H1 (cell line): Measurements from ENCODE around the gene LEO1. TPM values are rescaled to one million over a fixed set of nuclear protein-coding genes. Genes with fewer than 3 reads are reported as not detected.

Source experiments
- CTCF ChIA-PET: fragments of 300-600 bp; sonication (Branson Sonifier 250); formaldehyde crosslinking; loops from one replicate; lab custom pipeline; 2021; ENCODE audit not compliant: partially characterized antibody; lab: Charles Lee
- POLR2A ChIA-PET: fragments of 300-600 bp; sonication (Branson Sonifier 250); formaldehyde crosslinking; loops from one replicate; lab custom pipeline; 2021; ENCODE audit warnings: inconsistent platforms; ENCODE audit not compliant: partially characterized antibody; lab: Charles Lee
- DNase-seq, 2 experiments: peaks; one replicate each; pipeline versions ENCODE4 v3.0.0 to v3.0.0-alpha.2; 2010 to 2022; ENCODE audit warnings: low spot score in 2 of 2, low read depth in 1 of 2, mixed read lengths in 1 of 2
- FAIRE-seq: peaks from 2 replicates; lab custom pipeline; 2011; peaks lifted over from hg19 to GRCh38; lab: Jason Lieb, UNC
- H2AFZ ChIP-seq: 2 replicates; pipeline ENCODE4 v1.8.1; 2012; ENCODE audit warnings: low read length, inconsistent platforms
- H2AK5ac ChIP-seq: 2 replicates; pipeline ENCODE4 v1.6.1; 2013; ENCODE audit warnings: low read depth, low read length
- H2BK120ac ChIP-seq: replicated peaks from 2 replicates; pipeline ENCODE3; 2013; ENCODE audit warnings: low read depth, low read length, inconsistent platforms
- H2BK12ac ChIP-seq: 2 replicates; pipeline ENCODE4 v1.6.1; 2013; ENCODE audit warnings: low read depth, low read length
- H2BK15ac ChIP-seq: 2 replicates; pipeline ENCODE4 v1.6.1; 2013; ENCODE audit warnings: low read length
- H2BK20ac ChIP-seq: 2 replicates; pipeline ENCODE4 v1.6.1; 2013; ENCODE audit warnings: low read length
- H2BK5ac ChIP-seq: 2 replicates; pipeline ENCODE4 v1.6.1; 2013; ENCODE audit warnings: low read depth, low read length
- H3K14ac ChIP-seq: 2 replicates; pipeline ENCODE4 v1.6.1; 2013; ENCODE audit warnings: inconsistent platforms; ENCODE audit not compliant: insufficient read length
- H3K18ac ChIP-seq: 2 replicates; pipeline ENCODE4 v1.6.1; 2013; ENCODE audit warnings: low read length; ENCODE audit errors: extremely low read depth
- H3K23ac ChIP-seq: 2 replicates; pipeline ENCODE4 v1.6.1; 2013; ENCODE audit warnings: inconsistent platforms; ENCODE audit not compliant: insufficient read length
- H3K23me2 ChIP-seq: 2 replicates; pipeline ENCODE4 v1.6.1; 2013; ENCODE audit warnings: low read depth, low read length
- H3K27ac ChIP-seq: 2 replicates; pipeline ENCODE4 v1.6.1; 2011; ENCODE audit warnings: low read depth, low read length, inconsistent platforms
- H3K27me3 ChIP-seq, 4 experiments: replicated peaks in 1 of 4; 1 replicate in 1 of 4; 2 replicates in 3 of 4; pipeline versions ENCODE4 v1.6.1 to v1.8.1; 2011 to 2013; ENCODE audit warnings: low read length in 3 of 4, mild to moderate bottlenecking in 3 of 4, inconsistent platforms in 2 of 4, mixed read lengths in 2 of 4, moderate library complexity in 1 of 4; ENCODE audit not compliant: control insufficient read depth in 3 of 4, insufficient read depth in 3 of 4; ENCODE audit errors: extremely low read depth in 1 of 4
- H3K36me3 ChIP-seq, 4 experiments: 2 replicates each; pipeline versions ENCODE4 v1.6.1 to v1.8.1; 2011 to 2013; ENCODE audit warnings: mild to moderate bottlenecking in 4 of 4, low read length in 3 of 4, moderate library complexity in 2 of 4, control low read depth in 1 of 4, inconsistent platforms in 1 of 4; ENCODE audit not compliant: insufficient read depth in 4 of 4, control insufficient read depth in 2 of 4
- H3K4ac ChIP-seq: replicated peaks from 2 replicates; pipeline ENCODE3; 2013; ENCODE audit warnings: low read length, low read depth, mixed read lengths, inconsistent platforms; ENCODE audit not compliant: insufficient read length
- H3K4me1 ChIP-seq, 4 experiments: replicated peaks in 1 of 4; 1 replicate in 1 of 4; 2 replicates in 3 of 4; pipeline versions ENCODE4 v1.6.1 to v1.8.1; 2011 to 2013; ENCODE audit warnings: low read length in 3 of 4, inconsistent platforms in 2 of 4, mixed read lengths in 1 of 4; ENCODE audit not compliant: insufficient read depth in 4 of 4, control insufficient read depth in 3 of 4
- H3K4me2 ChIP-seq, 2 experiments: 2 replicates each; pipeline versions ENCODE4 v1.6.1 to v1.8.1; 2011 to 2013; ENCODE audit warnings: low read depth in 2 of 2, low read length in 2 of 2, control low read depth in 1 of 2, inconsistent platforms in 1 of 2, mild to moderate bottlenecking in 1 of 2; ENCODE audit not compliant: insufficient read depth in 1 of 2
- H3K4me3 ChIP-seq, 4 experiments: fragments of 200-600, 300-600 bp in 1 of 4; sonication (generic), shearing (Covaris generic), sonication (Bioruptor Twin) in 1 of 4; 2 replicates each; pipeline versions ENCODE4 v1.5.1 to v1.8.1; 2011 to 2016; ENCODE audit warnings: low read length in 4 of 4, low read depth in 3 of 4, control low read depth in 2 of 4, inconsistent platforms in 2 of 4, mild to moderate bottlenecking in 2 of 4, mixed read lengths in 1 of 4, moderate library complexity in 1 of 4; ENCODE audit not compliant: insufficient read depth in 2 of 4; ENCODE audit errors: extremely low read depth in 1 of 4
- H3K56ac ChIP-seq: replicated peaks from 2 replicates; pipeline ENCODE3; 2013; ENCODE audit warnings: low read depth, mild to moderate bottlenecking, mixed read lengths, low read length, inconsistent platforms; ENCODE audit not compliant: insufficient read length
- H3K79me1 ChIP-seq: 2 replicates; pipeline ENCODE4 v1.6.1; 2013; ENCODE audit warnings: low read depth, low read length, control low read depth
- H3K79me2 ChIP-seq, 2 experiments: 2 replicates each; pipeline versions ENCODE4 v1.6.1 to v1.8.1; 2012 to 2013; ENCODE audit warnings: low read length in 2 of 2, mild to moderate bottlenecking in 2 of 2, inconsistent platforms in 1 of 2; ENCODE audit not compliant: insufficient read depth in 2 of 2, control insufficient read depth in 1 of 2
- H3K9ac ChIP-seq, 4 experiments: replicated peaks in 1 of 4; 1 replicate in 1 of 4; 2 replicates in 3 of 4; pipeline versions ENCODE4 v1.6.1 to v1.8.1; 2011 to 2013; ENCODE audit warnings: low read depth in 3 of 4, low read length in 3 of 4, control low read depth in 2 of 4, mild to moderate bottlenecking in 2 of 4, moderate library complexity in 2 of 4, inconsistent platforms in 1 of 4; ENCODE audit errors: extremely low read depth in 1 of 4
- H3K9me3 ChIP-seq, 2 experiments: 2 replicates each; pipeline versions ENCODE4 v1.6.1 to v1.8.1; 2012 to 2013; ENCODE audit warnings: mild to moderate bottlenecking in 2 of 2, moderate library complexity in 2 of 2, control low read depth in 1 of 2, inconsistent platforms in 1 of 2, low read depth in 1 of 2, low read length in 1 of 2, mixed read lengths in 1 of 2; ENCODE audit not compliant: insufficient read depth in 2 of 2
- H4K20me1 ChIP-seq, 2 experiments: replicated peaks in 1 of 2; 2 replicates each; pipeline versions ENCODE3 to v1.8.1; 2011 to 2013; ENCODE audit warnings: inconsistent platforms in 2 of 2, low read length in 2 of 2, mild to moderate bottlenecking in 1 of 2; ENCODE audit not compliant: insufficient read depth in 2 of 2, control insufficient read depth in 1 of 2
- H4K5ac ChIP-seq: 2 replicates; pipeline ENCODE4 v1.6.1; 2013; ENCODE audit warnings: low read length, low read depth, mixed read lengths, inconsistent platforms; ENCODE audit not compliant: insufficient read length
- H4K8ac ChIP-seq: 2 replicates; pipeline ENCODE4 v1.8.0; 2013; ENCODE audit warnings: mild to moderate bottlenecking, moderate library complexity, low read length, inconsistent platforms; ENCODE audit not compliant: insufficient read depth; ENCODE audit errors: extremely low read depth
- H4K91ac ChIP-seq: replicated peaks from 2 replicates; pipeline ENCODE3; 2013; ENCODE audit warnings: low read length, mixed read lengths, inconsistent platforms; ENCODE audit not compliant: insufficient read length
- BACH1 ChIP-seq: IDR thresholded peaks from 2 replicates; pipeline ENCODE4 v1.6.1; 2012; ENCODE audit warnings: low read length, improper control_type of control experiment
- CTBP2 ChIP-seq: IDR thresholded peaks from 2 replicates; pipeline ENCODE4 v1.7.0; 2011; ENCODE audit warnings: borderline replicate concordance, mild to moderate bottlenecking, moderate library complexity, mixed read lengths, low read length; ENCODE audit not compliant: insufficient read depth, insufficient read length
- CTCF ChIP-seq, 3 experiments: IDR thresholded peaks; 1 replicate in 2 of 3; 2 replicates in 1 of 3; pipeline versions ENCODE4 v1.5.1 to v1.6.1; 2011; ENCODE audit warnings: low read length in 3 of 3, mild to moderate bottlenecking in 3 of 3, inconsistent platforms in 2 of 3, low read depth in 1 of 3, moderate library complexity in 1 of 3; ENCODE audit not compliant: insufficient read depth in 1 of 3; ENCODE audit errors: control extremely low read depth in 1 of 3
- EZH2 ChIP-seq: fragments of 200-600 bp; sonication (generic); IDR thresholded peaks from 2 replicates; pipeline ENCODE4 v1.7.1; 2012; ENCODE audit warnings: low read depth, mild to moderate bottlenecking, moderate library complexity, low read length, inconsistent platforms; ENCODE audit not compliant: severe bottlenecking
- FOSL1 ChIP-seq: IDR thresholded peaks from 2 replicates; pipeline ENCODE4 v1.6.1; 2011; ENCODE audit warnings: mild to moderate bottlenecking, low read depth, low read length, moderate library complexity; ENCODE audit not compliant: insufficient read depth
- JUN ChIP-seq: IDR thresholded peaks from 2 replicates; pipeline ENCODE4 v1.6.1; 2011; ENCODE audit warnings: low read depth, mild to moderate bottlenecking, improper control_type of control experiment, low read length
- JUND ChIP-seq: IDR thresholded peaks from 2 replicates; pipeline ENCODE4 v1.6.1; 2011; ENCODE audit warnings: mild to moderate bottlenecking, improper control_type of control experiment, low read length
- NRF1 ChIP-seq: IDR thresholded peaks from 2 replicates; pipeline ENCODE4 v1.6.1; 2011; ENCODE audit warnings: mild to moderate bottlenecking, low read depth, low read length, improper control_type of control experiment
- POU5F1 ChIP-seq: IDR thresholded peaks from 2 replicates; pipeline ENCODE4 v1.6.1; 2011; ENCODE audit warnings: low read depth, mild to moderate bottlenecking, low read length, moderate library complexity
- SIX5 ChIP-seq: IDR thresholded peaks from 2 replicates; pipeline ENCODE4 v1.6.1; 2011; ENCODE audit warnings: mild to moderate bottlenecking, low read depth, low read length
- SP2 ChIP-seq: IDR thresholded peaks from 2 replicates; pipeline ENCODE4 v1.6.1; 2012; ENCODE audit warnings: mild to moderate bottlenecking, low read length, inconsistent platforms
- SUZ12 ChIP-seq: fragments of 200-600 bp; sonication (generic); IDR thresholded peaks from 2 replicates; pipeline ENCODE4 v1.6.1; 2012; ENCODE audit warnings: mild to moderate bottlenecking, inconsistent platforms, low read length, moderate library complexity, mixed read lengths
- TAF1 ChIP-seq: IDR thresholded peaks from 2 replicates; pipeline ENCODE4 v1.6.1; 2011; ENCODE audit warnings: mild to moderate bottlenecking, low read depth, low read length
- TAF7 ChIP-seq: optimal IDR thresholded peaks from 2 replicates; pipeline ENCODE3; 2011; ENCODE audit warnings: low read depth, mild to moderate bottlenecking, inconsistent platforms, low read length, moderate library complexity, borderline replicate concordance
- TEAD4 ChIP-seq: IDR thresholded peaks from 2 replicates; pipeline ENCODE4 v1.6.1; 2012; ENCODE audit warnings: low read depth, low read length, inconsistent platforms, mixed read lengths
- polyA plus RNA-seq, 7 experiments: library from polyadenylated mRNA; depleted of rRNA in 3 of 7; stranded (reverse) in 5 of 7; unstranded in 2 of 7; fragments of >200 nt in 5 of 7; fragments of 200-250 nt in 2 of 7; gene quantifications; 1 replicate in 5 of 7; 2 replicates in 1 of 7; 4 replicates in 1 of 7; pipeline versions ENCODE4 v1.2.1 to v1.2.3, GENCODE V29; 2011 to 2013; ENCODE audit warnings: missing spikeins in 2 of 7, mixed read lengths in 2 of 7
- total RNA-seq: library from RNA; stranded (reverse); fragmentation: NEBNext Ultra II Directional; extraction: Animal tissue kit (Norgen Biotek cat#: 25700); gene quantifications from 2 replicates; pipeline ENCODE4 v1.2.1, GENCODE V29; 2021

The LEO1 gene
- total and polyA plus RNA-seq, 2 of the 8 experiments (the other 6 are each of a cell fraction or from before 2014, with no cell fraction given), result 1.6 to 27.4 TPM

GRCh38 chr15:51982770-51983103 is 11.2 kb upstream of the LEO1 start:
- CTCF ChIA-PET, result no interaction called here
- TF ChIP-seq BACH1 (no peak), FOSL1 (no peak), TEAD4 (no peak), CTCF (IDR thresholded peaks at IDR 0.05; ENCODE audit: control extremely low read depth in 1 of 3, insufficient read depth in 1 of 3, low read depth in 1 of 3, low read length in 3 of 3) (no peak), TAF1 (no peak), JUN (no peak), NRF1 (no peak), SP2 (no peak), POU5F1 (no peak), SIX5 (no peak), JUND (no peak), TAF7 (no peak), EZH2 (no peak), SUZ12 (no peak), CTBP2 (no peak)

More at GRCh38 chr15:51982770-51983103, 11.2 kb upstream of the LEO1 start:
- Histone ChIP-seq H4K5ac (no peak overlapping the region), H3K9ac (no peak overlapping the region), H3K56ac (no peak overlapping the region), H4K91ac (no peak overlapping the region), H3K4me2 (no peak overlapping the region), H2BK120ac (no peak overlapping the region), H3K18ac (no peak overlapping the region), H3K27me3 (no peaks in the 10 kb centered on the region), H3K14ac (no peak overlapping the region), H3K4me3 (no peak overlapping the region), H3K23me2 (no peaks in the 10 kb centered on the region), H2BK15ac (no peak overlapping the region), H3K4ac (no peak overlapping the region), H2BK5ac (no peak overlapping the region), H2AK5ac (no peak overlapping the region), H2AFZ (no peak overlapping the region), H3K27ac (no peak overlapping the region), H3K79me1 (no peaks in the 10 kb centered on the region), H4K20me1 (no peaks in the 10 kb centered on the region), H3K79me2 (no peaks in the 10 kb centered on the region), H4K8ac (no peak overlapping the region), H2BK20ac (no peak overlapping the region), H3K9me3 (no peaks in the 10 kb centered on the region), H3K36me3 (no peaks in the 10 kb centered on the region), H3K23ac (no peak overlapping the region), H2BK12ac (no peak overlapping the region), H3K4me1 (no peaks in the 10 kb centered on the region)
- DNase-seq, result no peak
- FAIRE-seq, result no peak
- POLR2A ChIA-PET, result no interaction called here
